GM21786 (cell line): ENCODE data around the gene DNAJC1.
"Not testable (repeated sequence)": the region's sequence is repeated elsewhere in the genome, so short reads cannot be mapped to it uniquely, and the experiment has no call there.

Experiments
- ATAC-seq: cut with Tn5 transposase; IDR thresholded peaks from one replicate; pipeline ENCODE4 v1.9.1; 2021; ENCODE audit not compliant: unreplicated experiment

The DNAJC1 gene

GRCh38 chr10:21733710-21734109, 269.8 kb downstream of the DNAJC1 start:
- ATAC-seq, result no peak

GRCh38 chr10:21732067-21732772, 271.3 kb downstream of the DNAJC1 start:
- ATAC-seq, result peak; percentile 87

- ATAC-seq, result no peak
These were observed 274.9 kb downstream of the DNAJC1 start for GRCh38 chr10:21728618-21729017.

GRCh38 chr10:21727452-21728168, 275.9 kb downstream of the DNAJC1 start:
- no peak for ATAC-seq

- no peak for ATAC-seq
These were observed 276.8 kb downstream of the DNAJC1 start for GRCh38 chr10:21726601-21727225.

GRCh38 chr10:21724687-21725367, 278.7 kb downstream of the DNAJC1 start:
- peak; percentile 92 for ATAC-seq

- ATAC-seq, result no peak
These were observed 279.4 kb downstream of the DNAJC1 start for GRCh38 chr10:21724020-21724589.

GRCh38 chr10:21722209-21722608, 281.3 kb downstream of the DNAJC1 start:
- no peak for ATAC-seq

- ATAC-seq, result no peak
These were observed 282.4 kb downstream of the DNAJC1 start for GRCh38 chr10:21721000-21721665.

GRCh38 chr10:21720090-21720489, 283.4 kb downstream of the DNAJC1 start:
- ATAC-seq, result peak; percentile 43

- no peak for ATAC-seq
These were observed 284.0 kb downstream of the DNAJC1 start for GRCh38 chr10:21719502-21719901.

- ATAC-seq, result not testable (repeated sequence)
These were observed 286.0 kb downstream of the DNAJC1 start for GRCh38 chr10:21717437-21718054.

GRCh38 chr10:21715531-21716195, 287.9 kb downstream of the DNAJC1 start:
- no peak for ATAC-seq

GRCh38 chr10:21712975-21713374, 290.6 kb downstream of the DNAJC1 start:
- ATAC-seq, result no peak

GRCh38 chr10:21707498-21707897, 296.0 kb downstream of the DNAJC1 start:
- ATAC-seq, result no peak
